HL-60 (cell line): Measurements from ENCODE around the gene SDCCAG8.

Source experiments
- DNase-seq, 2 experiments: peaks; one replicate each; pipeline ENCODE4 v3.0.0-alpha.2; 2010 to 2020; ENCODE audit warnings: low read depth in 1 of 2, low spot score in 1 of 2
- H3K27ac ChIP-seq: fragments of 250-450 bp; sonication (Bioruptor Pico); replicated peaks from 2 replicates; pipeline ENCODE4 v1.5.1; 2020; ENCODE audit warnings: mild to moderate bottlenecking, moderate library complexity
- H3K27me3 ChIP-seq: fragments of 250-450 bp; sonication (Bioruptor Pico); 2 replicates; pipeline ENCODE4 v1.5.1; 2021; ENCODE audit warnings: mild to moderate bottlenecking, moderate library complexity; ENCODE audit not compliant: insufficient read depth, poor library complexity, severe bottlenecking
- H3K4me3 ChIP-seq: replicated peaks from 2 replicates; pipeline ENCODE4 v1.5.1; 2011; ENCODE audit warnings: mild to moderate bottlenecking, control low read depth, low read length; ENCODE audit not compliant: insufficient read depth
- CTCF ChIP-seq: IDR thresholded peaks from one replicate; pipeline ENCODE4 v1.5.1; 2011; ENCODE audit warnings: low read length, control low read depth, inconsistent platforms; ENCODE audit not compliant: insufficient read depth
- GABPA ChIP-seq: IDR thresholded peaks from 2 replicates; pipeline ENCODE4 v1.6.1; 2012; ENCODE audit warnings: low read depth
- POLR2AphosphoS5 ChIP-seq: IDR thresholded peaks from 2 replicates; pipeline ENCODE4 v1.6.1; 2012; ENCODE audit warnings: low read depth
- REST ChIP-seq: IDR thresholded peaks from 2 replicates; pipeline ENCODE4 v1.6.1; 2012; ENCODE audit warnings: low read depth; ENCODE audit not compliant: insufficient replicate concordance
- SPI1 ChIP-seq: IDR thresholded peaks from 2 replicates; pipeline ENCODE4 v1.6.1; 2012; ENCODE audit warnings: low read depth, mild to moderate bottlenecking, borderline replicate concordance

The SDCCAG8 gene

DNA sequence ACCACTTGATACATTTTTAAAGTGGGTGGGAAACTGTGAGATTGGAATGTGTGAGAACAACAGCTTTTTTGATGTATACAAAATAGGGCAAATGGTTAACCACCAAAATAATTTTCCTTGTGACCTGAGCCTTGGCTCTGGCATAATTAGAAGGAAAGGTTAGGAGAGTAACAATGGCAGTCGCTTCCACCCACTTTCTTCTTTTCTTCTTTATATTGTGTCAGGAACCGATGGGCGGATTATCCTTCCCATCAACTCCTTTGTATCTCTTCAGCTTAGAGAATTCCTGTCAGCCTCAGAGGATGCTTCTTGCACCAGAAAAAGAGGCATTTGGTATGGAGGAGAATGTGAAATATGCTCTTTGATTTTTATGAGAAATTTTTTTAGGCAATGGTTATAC, 90.6 kb downstream of the SDCCAG8 start:
- Histone ChIP-seq H3K27me3 (no peaks in the 10 kb centered on the region), H3K4me3 (no peak overlapping the region), H3K27ac (no peak overlapping the region)
- DNase-seq = no peak
- no peak for TF ChIP-seq REST
- TF ChIP-seq CTCF = no peak
- TF ChIP-seq POLR2AphosphoS5 = no peak
- no peak for TF ChIP-seq GABPA
- TF ChIP-seq SPI1 = no peak

GRCh38 chr1:243348331-243348730, 92.5 kb downstream of the SDCCAG8 start:
- H3K4me3 ChIP-seq = no peak overlapping the region
- no peak overlapping the region for H3K27ac ChIP-seq
- H3K27me3 ChIP-seq = no peaks in the 10 kb centered on the region
- no peak for DNase-seq
- no peak for TF ChIP-seq CTCF
- no peak for TF ChIP-seq GABPA
- TF ChIP-seq POLR2AphosphoS5 = no peak
- TF ChIP-seq SPI1 = no peak
- TF ChIP-seq REST = no peak

DNA sequence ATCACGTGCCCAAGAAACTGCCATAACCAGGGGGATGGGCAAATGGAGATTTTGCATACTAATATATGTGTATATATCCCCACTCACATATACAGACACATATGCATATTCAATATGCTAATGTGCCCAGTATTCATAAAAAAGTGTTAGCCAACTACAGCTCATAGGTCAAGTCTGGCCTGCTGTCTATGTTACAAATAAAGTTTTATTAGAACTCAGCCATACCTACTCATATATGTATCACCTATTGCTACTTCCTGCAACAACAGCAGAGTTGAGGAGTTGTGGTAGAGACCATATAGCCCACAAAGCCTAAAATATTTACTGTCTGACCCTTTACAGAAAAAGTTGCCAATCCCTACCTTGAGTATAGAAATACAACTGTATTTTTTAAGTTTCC, 93.3 kb downstream of the SDCCAG8 start:
- H3K27ac ChIP-seq = no peak overlapping the region
- no peak overlapping the region for H3K4me3 ChIP-seq
- H3K27me3 ChIP-seq = no peaks in the 10 kb centered on the region
- DNase-seq = no peak
- TF ChIP-seq POLR2AphosphoS5 = no peak
- no peak for TF ChIP-seq CTCF
- no peak for TF ChIP-seq GABPA
- no peak for TF ChIP-seq REST
- TF ChIP-seq SPI1 = no peak
